Retinal pigment epithelial cell (primary cell): ENCODE results near the gene EVI5.

Experiments used
- DNase-seq: peaks from one replicate; pipeline ENCODE4 v3.0.0-alpha.2; 2010; ENCODE audit warnings: low read depth
- H3K4me3 ChIP-seq: 2 replicates; pipeline ENCODE4 v1.5.1; 2011; ENCODE audit warnings: mild to moderate bottlenecking, low read length, control low read depth, moderate library complexity
- TF ChIP-seq, protein P1 (sequence below): conservative IDR thresholded peaks from 2 replicates; pipeline ENCODE4 v1.5.1; 2011; ENCODE audit warnings: low read depth, low read length, control low read depth, inconsistent platforms

EVI5 gene

GRCh38 chr1:92505015-92505692 lies 279.8 kb downstream of the EVI5 start:
- no peak overlapping the region for H3K4me3 ChIP-seq
- no peak for DNase-seq
- TF ChIP-seq, protein P1, sequence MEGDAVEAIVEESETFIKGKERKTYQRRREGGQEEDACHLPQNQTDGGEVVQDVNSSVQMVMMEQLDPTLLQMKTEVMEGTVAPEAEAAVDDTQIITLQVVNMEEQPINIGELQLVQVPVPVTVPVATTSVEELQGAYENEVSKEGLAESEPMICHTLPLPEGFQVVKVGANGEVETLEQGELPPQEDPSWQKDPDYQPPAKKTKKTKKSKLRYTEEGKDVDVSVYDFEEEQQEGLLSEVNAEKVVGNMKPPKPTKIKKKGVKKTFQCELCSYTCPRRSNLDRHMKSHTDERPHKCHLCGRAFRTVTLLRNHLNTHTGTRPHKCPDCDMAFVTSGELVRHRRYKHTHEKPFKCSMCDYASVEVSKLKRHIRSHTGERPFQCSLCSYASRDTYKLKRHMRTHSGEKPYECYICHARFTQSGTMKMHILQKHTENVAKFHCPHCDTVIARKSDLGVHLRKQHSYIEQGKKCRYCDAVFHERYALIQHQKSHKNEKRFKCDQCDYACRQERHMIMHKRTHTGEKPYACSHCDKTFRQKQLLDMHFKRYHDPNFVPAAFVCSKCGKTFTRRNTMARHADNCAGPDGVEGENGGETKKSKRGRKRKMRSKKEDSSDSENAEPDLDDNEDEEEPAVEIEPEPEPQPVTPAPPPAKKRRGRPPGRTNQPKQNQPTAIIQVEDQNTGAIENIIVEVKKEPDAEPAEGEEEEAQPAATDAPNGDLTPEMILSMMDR = no peak

GRCh38 chr1:92504291-92505014 lies 280.5 kb downstream of the EVI5 start:
- DNase-seq = no peak
- TF ChIP-seq, protein P1 = no peak
- no peak overlapping the region for H3K4me3 ChIP-seq

GRCh38 chr1:92503926-92504285 lies 281.0 kb downstream of the EVI5 start:
- TF ChIP-seq, protein P1 = no peak
- H3K4me3 ChIP-seq = no peak overlapping the region
- no peak for DNase-seq

DNA sequence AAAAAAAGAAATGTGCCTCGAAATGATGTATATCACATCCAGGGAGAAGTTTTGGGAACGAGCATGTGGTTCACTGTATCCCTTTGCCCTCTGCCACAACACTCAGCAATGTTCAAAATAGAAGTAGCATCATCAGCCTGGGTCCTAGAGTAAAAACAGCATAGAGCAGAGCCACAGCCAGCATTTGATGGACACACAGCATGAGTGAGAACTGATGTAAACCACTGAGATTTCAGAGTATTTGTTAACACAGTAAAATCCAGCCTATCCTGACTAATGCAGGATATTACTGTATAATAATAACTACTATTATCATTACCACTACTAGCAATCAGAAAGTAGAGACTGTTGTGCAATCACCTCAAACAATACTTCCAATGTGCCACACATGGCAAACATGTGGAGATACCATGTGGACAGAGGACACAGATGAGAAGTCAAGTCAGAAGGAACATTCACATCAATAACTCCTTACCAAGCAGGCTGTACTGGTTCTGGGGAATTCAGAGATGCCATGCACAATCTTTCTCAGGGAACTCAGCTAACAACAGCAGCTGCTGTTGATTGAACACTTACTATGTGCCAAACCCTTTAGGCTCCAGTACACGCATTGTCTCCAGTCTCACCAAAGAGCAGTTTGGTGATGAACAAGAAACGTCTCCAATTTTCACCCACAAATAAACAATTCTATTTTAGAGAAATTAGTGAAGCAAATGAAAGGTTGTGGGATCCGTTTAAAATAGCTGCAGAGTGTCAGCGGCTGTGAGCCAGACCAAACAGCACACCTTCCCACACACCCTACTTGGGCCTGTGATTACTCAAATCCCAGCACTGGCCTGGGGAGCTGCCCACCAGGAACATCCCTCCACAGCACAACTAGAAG lies 281.6 kb downstream of the EVI5 start:
- no peak overlapping the region for H3K4me3 ChIP-seq
- TF ChIP-seq, protein P1 = no peak
- DNase-seq = no peak

DNA sequence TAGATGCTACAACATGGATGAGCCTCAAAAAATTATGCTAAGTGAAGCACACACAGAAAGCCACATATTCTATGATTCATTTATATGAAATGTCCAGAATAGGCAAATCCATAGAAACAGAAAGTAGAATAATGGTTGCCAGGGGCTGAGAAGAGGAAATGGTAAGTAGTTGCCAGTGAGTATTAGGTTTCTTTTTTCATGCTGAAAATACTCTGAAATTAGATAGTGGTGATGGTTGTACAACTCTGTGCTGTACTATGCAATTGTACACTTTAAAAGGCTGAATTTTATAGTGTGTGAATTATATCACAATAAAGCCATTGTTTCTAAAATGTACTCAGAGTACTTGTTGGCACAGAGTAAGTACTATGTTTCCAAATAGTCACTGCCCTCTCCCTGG lies 282.7 kb downstream of the EVI5 start:
- H3K4me3 ChIP-seq = no peak overlapping the region
- TF ChIP-seq, protein P1 = no peak
- no peak for DNase-seq

GRCh38 chr1:92500552-92500951 lies 284.4 kb downstream of the EVI5 start:
- TF ChIP-seq, protein P1 = no peak
- DNase-seq = no peak
- no peak overlapping the region for H3K4me3 ChIP-seq
